HG03045 (cell line): ENCODE measurements around the gene RGS11.
"Not testable (repeated sequence)": the region's sequence is repeated elsewhere in the genome, so short reads cannot be mapped to it uniquely, and the experiment has no call there.

Experiments
- ATAC-seq: cut with Tn5 transposase; IDR thresholded peaks from one replicate; pipeline ENCODE4 v1.9.1; 2021; ENCODE audit warnings: mild to moderate bottlenecking, moderate library complexity; ENCODE audit not compliant: unreplicated experiment

Gene RGS11

DNA sequence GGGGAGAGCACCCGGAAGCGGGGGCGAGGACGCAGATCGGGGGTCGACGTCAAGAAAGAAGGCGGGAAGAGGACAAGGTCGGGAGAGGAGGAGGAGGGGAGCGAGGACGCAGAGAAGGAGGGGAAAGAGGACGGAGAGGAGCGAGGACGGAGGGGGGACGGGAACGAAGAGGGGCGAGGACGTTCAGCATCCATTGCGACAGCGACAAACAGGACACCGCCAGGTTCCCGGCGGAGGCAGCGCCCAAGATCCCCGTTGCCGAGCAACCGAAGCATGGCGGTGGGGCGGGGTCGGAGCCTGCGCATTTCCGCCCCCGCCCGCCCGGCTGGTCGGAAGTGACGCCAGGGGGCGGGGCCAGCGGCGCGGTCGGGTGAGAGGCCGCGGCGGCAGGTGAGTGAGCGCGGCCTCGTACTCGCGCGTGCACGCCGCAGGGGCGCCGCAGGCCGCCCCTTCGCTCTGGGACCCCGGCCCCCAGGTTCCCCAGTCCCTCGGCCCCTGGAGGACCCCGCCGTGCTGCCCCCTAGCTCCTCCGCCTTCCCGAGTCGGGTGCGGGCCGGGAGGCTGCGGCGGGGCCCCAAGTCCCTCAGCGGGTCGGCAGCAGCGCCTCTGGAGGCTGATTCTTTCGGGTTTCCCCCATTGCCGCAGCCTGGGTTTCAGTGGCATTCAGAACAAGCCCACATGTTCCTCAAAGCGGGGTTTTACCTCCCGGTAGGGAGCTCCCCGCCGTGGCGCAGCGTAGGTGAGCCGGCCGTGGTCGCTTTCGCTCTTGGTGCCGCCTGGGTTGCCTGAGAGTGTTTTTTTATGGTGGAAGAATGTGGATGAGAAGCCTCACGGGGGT is 41.1 kb downstream of the RGS11 start, which contains the start of gene FAM234A:
Gene FAM234A (plus strand): TSS at position 354 of the 838 bp plus-strand sequence. CDS start 19,593 bp downstream, outside the sequence.
- peak; percentile 78 for ATAC-seq

GRCh38 chr16:230949-231348 is 44.8 kb downstream of the RGS11 start:
- ATAC-seq, result no peak

DNA sequence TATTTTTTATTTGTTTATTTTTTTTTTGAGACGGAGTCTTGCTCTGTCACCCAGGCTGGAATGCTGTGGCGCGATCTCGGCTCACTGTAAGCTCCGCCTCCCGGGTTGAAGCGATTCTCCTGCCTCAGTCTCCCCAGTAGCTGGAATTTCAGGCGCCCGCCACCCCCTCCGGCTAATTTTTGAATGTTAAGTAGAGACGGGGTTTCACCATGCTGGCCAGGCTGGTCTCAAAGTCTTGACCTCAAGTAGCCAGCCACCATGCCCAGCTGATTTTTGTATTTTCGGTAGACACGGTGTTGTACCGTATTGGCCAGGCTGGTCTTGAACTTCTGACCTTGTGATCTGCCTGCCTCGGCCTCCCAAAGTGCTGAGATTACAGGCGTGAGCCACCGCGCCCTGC is 45.4 kb downstream of the RGS11 start:
- ATAC-seq, result not testable (repeated sequence)

GRCh38 chr16:229731-230281 is 45.9 kb downstream of the RGS11 start:
- no peak for ATAC-seq

- ATAC-seq, result peak; percentile 71
Observed at GRCh38 chr16:228852-229730, 46.7 kb downstream of the RGS11 start, which contains the start of gene LUC7L. TSS of gene LUC7L (minus strand) at chr16:229449. CDS start at chr16:229339, 110 bp downstream.

DNA sequence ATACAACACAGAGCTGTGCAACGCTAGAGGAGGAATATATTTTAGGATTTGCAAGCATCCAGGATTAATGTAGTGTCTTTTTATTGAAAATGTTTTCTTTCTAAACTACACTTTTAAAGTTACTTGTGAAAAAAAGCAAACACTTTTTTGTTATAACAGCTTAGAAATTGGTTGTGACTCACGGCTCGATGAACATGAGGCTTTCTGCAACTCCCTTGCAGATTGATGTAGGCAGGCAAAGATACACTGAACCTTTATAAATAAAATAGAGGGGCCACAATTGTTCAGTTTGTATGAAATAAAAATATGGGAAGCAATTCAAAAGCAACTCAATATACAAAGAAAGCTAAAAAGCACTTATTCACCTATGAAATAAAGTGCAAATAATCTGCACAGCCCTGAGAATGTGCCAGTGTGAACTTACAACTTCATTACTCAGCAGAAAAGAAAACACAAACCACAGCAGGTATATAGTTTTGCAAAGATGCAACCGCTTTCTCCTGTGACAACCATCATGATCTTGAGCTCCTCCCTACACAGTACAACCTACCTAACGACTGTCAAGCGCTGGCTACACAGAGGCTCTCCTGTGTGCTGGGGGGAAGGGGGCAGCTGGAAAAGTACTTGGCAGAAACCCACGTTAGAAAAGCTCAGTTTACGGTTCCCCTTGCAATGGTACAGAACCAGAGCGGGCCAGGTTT is 47.4 kb downstream of the RGS11 start:
- peak; percentile 2 for ATAC-seq

- no peak for ATAC-seq
Observed at GRCh38 chr16:220021-220420, 55.7 kb downstream of the RGS11 start.
